COLO668 (cell line): Measurements from ENCODE around the gene WNT7A.

Experiments used
- DNase-seq: peaks from one replicate; lab custom pipeline; 2025; ENCODE audit not compliant: unreplicated experiment; lab: John Stamatoyannopoulos, UW

WNT7A gene

GRCh38 chr3:13846716-13847570 lies 32.9 kb downstream of the WNT7A start:
- DNase-seq = no peak

- DNase-seq = no peak
Observed at GRCh38 chr3:13846238-13846637, 33.6 kb downstream of the WNT7A start.

- no peak for DNase-seq
Observed at GRCh38 chr3:13845806-13846205, 34.1 kb downstream of the WNT7A start.

GRCh38 chr3:13844911-13845310 lies 35.0 kb downstream of the WNT7A start:
- no peak for DNase-seq

GRCh38 chr3:13844286-13844685 lies 35.6 kb downstream of the WNT7A start:
- DNase-seq = no peak

DNA sequence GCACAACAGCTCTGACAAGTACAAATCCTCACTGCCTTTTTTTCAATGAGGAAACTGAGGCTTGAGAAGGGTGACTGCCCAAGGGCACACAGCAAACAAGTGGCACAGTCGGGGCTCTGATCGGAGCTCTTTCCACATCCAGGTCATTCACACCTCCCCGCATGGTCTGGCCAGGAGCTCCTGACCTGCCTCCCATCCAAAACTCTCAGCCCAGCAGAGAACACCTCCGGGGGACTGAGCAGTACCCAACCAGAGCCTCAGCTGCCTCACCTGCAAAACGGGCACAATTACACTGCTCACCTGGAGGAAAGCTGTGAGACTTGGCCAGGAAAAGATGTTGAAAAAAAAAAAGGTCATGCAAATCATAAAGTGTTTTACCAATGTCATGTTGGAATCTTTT lies 36.5 kb downstream of the WNT7A start:
- no peak for DNase-seq

- DNase-seq = no peak
Observed at GRCh38 chr3:13842226-13842625, 37.6 kb downstream of the WNT7A start.

GRCh38 chr3:13841826-13842225 lies 38.0 kb downstream of the WNT7A start:
- no peak for DNase-seq

DNA sequence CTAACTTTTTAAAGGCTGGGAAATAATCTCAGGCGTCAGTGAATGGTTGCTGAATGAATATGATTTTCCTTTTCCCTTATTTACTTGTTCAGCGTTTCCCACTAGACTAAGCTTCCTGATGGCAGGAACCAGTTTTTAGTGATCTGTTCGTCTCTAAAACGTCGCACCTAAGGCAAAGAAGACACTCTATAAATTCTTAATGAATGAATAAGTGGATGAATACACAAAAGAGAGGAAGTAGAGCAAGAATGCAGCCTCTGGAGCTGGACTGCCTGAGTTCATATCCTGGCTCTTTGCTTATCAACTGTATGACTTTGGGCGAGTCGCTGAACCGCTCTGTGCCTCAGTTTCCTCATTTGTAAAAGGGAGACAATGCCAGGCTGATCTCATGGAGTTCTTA lies 38.7 kb downstream of the WNT7A start:
- DNase-seq = no peak

GRCh38 chr3:13840456-13840855 lies 39.4 kb downstream of the WNT7A start:
- no peak for DNase-seq

DNA sequence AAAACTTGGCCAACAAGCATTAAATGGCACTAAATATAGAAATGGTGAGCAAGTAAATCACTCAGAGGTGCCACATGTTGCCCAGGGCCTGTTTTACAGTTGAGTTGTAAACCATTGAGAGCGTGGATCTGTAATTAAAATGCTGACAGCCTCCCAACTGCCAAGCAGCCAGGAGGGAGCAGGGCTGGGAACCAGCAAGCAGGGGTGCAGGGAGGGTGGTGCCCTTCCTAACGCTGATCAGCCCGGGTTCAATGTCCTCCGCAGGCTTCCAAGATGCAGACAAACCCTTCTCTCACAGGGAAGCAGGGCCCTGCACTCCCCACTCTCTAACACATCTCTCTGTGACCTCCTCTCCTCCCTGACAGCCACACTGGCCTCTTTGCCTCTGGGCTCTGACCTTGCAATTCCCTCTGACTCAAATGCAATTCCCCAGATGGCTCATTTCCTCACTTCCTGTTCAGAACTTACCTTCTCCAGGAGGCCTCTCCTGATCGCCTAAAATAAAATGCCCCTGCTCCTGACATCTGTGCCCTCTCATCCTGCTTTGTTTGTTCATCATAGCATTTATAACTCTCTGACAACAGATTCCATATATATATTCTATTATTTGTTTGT lies 40.0 kb downstream of the WNT7A start:
- DNase-seq = no peak

GRCh38 chr3:13839253-13839652 lies 40.6 kb downstream of the WNT7A start:
- DNase-seq = no peak

GRCh38 chr3:13838421-13838820 lies 41.5 kb downstream of the WNT7A start:
- no peak for DNase-seq

DNA sequence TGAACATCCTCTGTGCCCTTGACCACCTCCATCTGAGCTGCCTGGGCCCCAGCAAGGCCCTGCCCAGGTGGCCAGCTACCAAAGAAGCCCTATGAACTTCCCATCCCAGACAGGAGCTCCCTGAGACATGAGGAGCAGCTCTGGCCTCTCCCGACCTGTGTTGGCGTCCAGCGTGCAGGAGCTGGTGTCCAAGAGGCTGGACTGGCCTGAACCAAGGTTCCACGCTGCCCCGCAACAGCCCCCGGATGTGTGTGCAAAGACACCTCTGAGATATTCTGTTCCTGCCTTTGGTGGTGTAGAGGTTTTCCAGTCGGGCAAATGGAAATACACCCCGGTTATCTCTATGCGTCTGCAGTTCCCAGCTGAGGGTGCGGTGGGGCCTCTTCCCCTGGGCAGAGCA lies 42.1 kb downstream of the WNT7A start:
- DNase-seq = no peak

DNA sequence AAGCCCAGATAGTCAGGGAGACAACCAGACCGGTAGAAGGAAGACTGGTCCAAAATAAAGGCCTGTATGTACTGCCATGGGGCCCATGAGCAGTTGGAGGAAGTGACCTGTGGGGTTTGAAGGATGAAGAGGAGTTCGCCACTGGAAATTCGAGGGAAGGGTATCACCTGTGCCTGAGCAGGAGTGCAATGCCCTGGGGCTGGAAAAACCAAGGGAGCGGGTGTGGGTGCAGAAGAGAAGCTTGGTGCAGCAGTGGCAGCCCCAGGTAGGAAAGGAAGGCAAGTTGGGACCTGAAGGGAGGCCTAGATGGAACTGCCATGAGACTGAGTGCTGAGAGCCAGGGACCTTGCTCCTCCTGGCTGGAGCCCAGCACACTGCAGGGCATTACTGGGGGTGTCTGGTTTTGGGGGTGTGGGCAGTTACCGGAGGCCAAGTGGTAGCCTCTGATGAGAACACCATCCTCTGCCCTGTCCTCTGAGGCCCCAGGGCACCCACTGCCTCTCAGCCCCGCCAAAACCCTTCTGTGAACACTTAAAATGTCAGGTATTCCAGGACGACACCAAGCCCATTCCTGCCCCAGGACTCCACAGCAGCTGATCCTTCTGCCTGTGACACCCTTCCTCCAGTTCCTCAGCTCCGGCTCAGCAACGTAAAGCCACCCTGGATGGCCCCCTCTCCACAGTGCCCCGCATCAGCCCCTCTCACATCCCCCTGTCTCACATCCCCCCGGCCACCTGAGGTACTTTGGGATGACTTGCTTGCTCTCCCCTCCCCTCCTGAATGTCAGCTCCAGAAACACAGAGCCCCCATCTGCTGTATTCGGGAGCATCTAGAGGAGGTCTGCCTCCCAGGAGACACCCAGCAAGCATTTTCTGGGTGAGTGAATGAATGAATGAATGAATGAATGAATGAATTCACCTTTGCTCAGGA lies 42.9 kb downstream of the WNT7A start:
- DNase-seq = no peak

DNA sequence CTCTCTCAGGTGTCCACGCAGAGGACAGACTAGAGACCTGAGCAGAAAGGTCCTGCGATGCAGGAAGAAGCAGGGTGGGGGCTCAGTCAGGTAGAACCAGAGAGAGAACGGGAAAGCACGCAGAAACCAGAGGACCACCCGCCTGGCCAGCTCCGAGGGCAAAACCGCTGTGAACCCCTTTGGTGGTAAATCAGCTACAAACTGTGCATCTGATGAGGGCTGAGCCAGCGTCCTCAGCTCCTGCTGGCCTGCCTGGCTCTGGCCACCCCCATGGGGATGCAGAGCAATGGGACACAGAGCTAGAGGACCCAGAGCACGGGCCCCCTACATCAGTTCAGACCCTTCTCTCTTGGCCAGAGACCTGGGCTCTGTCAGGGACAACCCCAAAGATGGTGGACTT lies 44.6 kb downstream of the WNT7A start:
- DNase-seq = no peak

DNA sequence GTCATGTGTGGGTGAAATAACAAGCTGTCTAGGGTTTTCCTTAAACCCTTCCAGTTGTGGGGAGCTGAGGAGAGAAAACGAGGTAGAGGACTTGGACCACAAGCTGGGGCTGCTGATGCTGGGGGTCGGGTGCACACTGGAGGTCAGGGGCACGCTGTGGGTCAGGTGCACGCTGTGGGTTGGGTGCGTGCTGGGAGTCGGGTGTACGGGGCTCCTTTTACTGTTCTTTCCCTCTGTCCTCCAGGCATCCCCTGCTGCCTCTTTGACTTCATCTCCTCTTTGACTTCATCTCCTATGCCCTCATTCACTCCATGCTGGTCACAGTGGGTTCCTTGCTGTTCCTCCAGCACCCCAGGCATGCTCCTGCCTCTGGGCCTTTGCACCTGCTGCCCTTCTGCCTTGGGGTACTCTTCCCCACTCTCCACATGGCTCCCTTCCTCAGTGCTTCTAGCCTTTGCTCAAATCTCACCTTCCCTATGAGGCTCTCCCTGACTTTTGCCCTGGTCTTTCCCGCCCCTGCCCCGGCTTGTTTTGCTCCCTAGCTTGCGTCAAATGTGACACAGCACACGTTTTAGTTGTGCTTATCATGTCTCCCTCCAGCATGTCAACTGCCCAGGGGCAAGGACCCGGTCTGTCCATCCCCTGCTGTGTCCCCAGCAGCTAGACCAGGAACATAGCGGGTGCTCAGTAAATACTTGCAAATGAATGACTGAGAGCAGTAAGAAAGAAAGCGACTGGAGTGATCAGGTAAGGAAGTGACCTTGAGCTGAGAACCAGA lies 45.4 kb downstream of the WNT7A start:
- DNase-seq = no peak

GRCh38 chr3:13833506-13834257 lies 46.2 kb downstream of the WNT7A start:
- no peak for DNase-seq

DNA sequence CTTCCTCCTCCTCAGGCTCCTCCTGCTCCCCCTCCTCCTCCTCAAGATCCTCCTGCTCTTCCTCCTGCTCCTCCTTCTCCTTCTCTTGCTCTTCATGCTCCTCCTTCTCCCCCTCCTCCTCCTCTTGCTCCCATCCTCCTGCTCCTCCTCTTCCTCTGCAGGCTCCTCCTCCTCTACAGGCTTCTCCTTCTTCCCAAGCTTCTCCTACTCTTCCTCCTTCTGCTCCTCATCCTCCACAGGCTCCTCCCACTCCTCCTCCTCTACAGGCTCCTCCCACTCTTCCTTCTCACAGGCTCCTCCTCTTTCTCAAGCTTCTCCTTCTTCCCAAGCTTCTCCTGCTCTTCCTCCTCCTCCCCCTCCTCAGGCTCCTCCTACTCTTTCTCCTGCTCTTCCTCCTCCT lies 47.7 kb downstream of the WNT7A start:
- no peak for DNase-seq

DNA sequence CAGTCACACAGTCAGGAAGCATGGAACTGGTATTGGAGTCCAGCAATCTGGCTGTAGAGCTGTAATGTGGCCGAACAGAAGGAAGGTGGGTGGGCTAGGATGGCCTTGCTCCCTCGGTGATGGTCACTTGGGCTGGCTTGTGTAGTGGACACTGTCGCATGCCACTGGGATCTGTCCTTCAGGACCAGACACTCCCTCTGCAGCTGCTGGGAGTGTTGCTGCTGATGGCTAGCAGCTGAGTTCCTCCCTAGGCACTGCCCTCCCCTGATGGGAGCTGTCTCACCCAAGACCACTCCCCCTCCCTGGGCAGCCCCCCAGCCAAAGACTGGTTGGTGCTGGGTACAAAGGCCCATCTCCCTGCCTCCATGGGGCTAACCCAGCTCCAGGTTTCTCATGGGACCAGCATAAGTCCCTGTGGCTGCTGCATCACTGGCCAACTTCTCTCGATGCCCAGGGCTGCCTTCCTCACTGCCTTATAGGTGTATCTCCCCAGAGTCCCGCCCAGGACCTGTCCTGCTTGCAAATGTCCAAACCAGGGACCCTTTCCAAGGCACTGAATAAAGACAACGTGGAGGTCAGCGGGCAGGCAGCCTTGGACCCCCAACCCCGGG lies 48.4 kb downstream of the WNT7A start:
- DNase-seq = no peak
